ENCODE measurements around the gene TTC6. TPM values are rescaled to one million over a fixed set of nuclear protein-coding genes. Genes with fewer than 3 reads are reported as not detected.
"Not testable (repeated sequence)": the region's sequence is repeated elsewhere in the genome, so short reads cannot be mapped to it uniquely, and the experiment has no call there.

TTC6 gene
- total RNA-seq: not detected

GRCh38 chr14:37594971-37595808, at the start of gene TTC6, which contains the start of gene FOXA1:
Gene TTC6 (plus strand): TSS chr14:37595629. CDS start chr14:37622065, 26,436 bp downstream.
Gene FOXA1 (minus strand): TSS chr14:37595249. CDS start chr14:37594972, 277 bp downstream.
- no peak for DNase-seq
- Mint-ChIP-seq H3K27me3 (peaks cover 86% of the 10 kb centered on the region), H3K4me3 (peak within 1 kb of the TSS; percentile 38), H3K4me1 (peaks cover 13% of the 10 kb centered on the region), H3K27ac (peak within 1 kb of the TSS; percentile 63), H3K9me3 (ENCODE audit: low read depth) (peaks cover 2% of the 10 kb centered on the region), H3K36me3 (peaks cover 10% of the 10 kb centered on the region)
- CTCF ChIA-PET: no interaction called here
- no peak for ATAC-seq

- Mint-ChIP-seq H3K4me3 (no peak overlapping the region), H3K27ac (no peak overlapping the region), H3K27me3 (no peaks in the 10 kb centered on the region), H3K9me3 (ENCODE audit: low read depth) (no peaks in the 10 kb centered on the region), H3K4me1 (no peaks in the 10 kb centered on the region), H3K36me3 (no peaks in the 10 kb centered on the region)
- no peak for DNase-seq
- CTCF ChIA-PET: no interaction called here
- no peak for ATAC-seq
Measured at GRCh38 chr14:37546621-37547447, 48.6 kb upstream of the TTC6 start.

GRCh38 chr14:37550511-37550910, 44.9 kb upstream of the TTC6 start:
- no peaks in the 10 kb centered on the region for H3K27me3 Mint-ChIP-seq
- H3K27ac Mint-ChIP-seq: no peak overlapping the region
- CTCF ChIA-PET: no interaction called here
- DNase-seq (no peak), ATAC-seq (no peak)
- peaks cover 8% of the 10 kb centered on the region for H3K9me3 Mint-ChIP-seq (ENCODE audit: low read depth)
- H3K4me1 Mint-ChIP-seq: no peaks in the 10 kb centered on the region
- H3K36me3 Mint-ChIP-seq: no peaks in the 10 kb centered on the region
- no peak overlapping the region for H3K4me3 Mint-ChIP-seq

- no peak for DNase-seq
- Mint-ChIP-seq H3K9me3 (ENCODE audit: low read depth) (peaks cover 8% of the 10 kb centered on the region), H3K27ac (no peak overlapping the region), H3K4me1 (no peaks in the 10 kb centered on the region), H3K36me3 (no peaks in the 10 kb centered on the region), H3K4me3 (no peak overlapping the region), H3K27me3 (no peaks in the 10 kb centered on the region)
- no peak for ATAC-seq
- CTCF ChIA-PET: no interaction called here
Measured at GRCh38 chr14:37551119-37551518, 44.3 kb upstream of the TTC6 start.

- Mint-ChIP-seq H3K4me3 (no peak overlapping the region), H3K4me1 (no peaks in the 10 kb centered on the region), H3K9me3 (ENCODE audit: low read depth) (peaks cover 12% of the 10 kb centered on the region), H3K27me3 (no peaks in the 10 kb centered on the region), H3K36me3 (peaks cover 2% of the 10 kb centered on the region), H3K27ac (no peak overlapping the region)
- DNase-seq (no peak), ATAC-seq (no peak)
- CTCF ChIA-PET: no interaction called here
Measured at GRCh38 chr14:37553935-37554550, 41.4 kb upstream of the TTC6 start.

GRCh38 chr14:37555596-37555995, 39.8 kb upstream of the TTC6 start:
- H3K36me3 Mint-ChIP-seq, ATAC-seq, H3K27ac Mint-ChIP-seq, DNase-seq, H3K4me3 Mint-ChIP-seq, H3K27me3 Mint-ChIP-seq, H3K4me1 Mint-ChIP-seq, CTCF ChIA-PET: not testable (repeated sequence)
- peaks cover 12% of the 10 kb centered on the region for H3K9me3 Mint-ChIP-seq (ENCODE audit: low read depth)

GRCh38 chr14:37558740-37559139, 36.7 kb upstream of the TTC6 start:
- CTCF ChIA-PET: no interaction called here
- no peak for ATAC-seq
- no peak overlapping the region for H3K4me3 Mint-ChIP-seq
- H3K27me3 Mint-ChIP-seq: no peaks in the 10 kb centered on the region
- peaks cover 6% of the 10 kb centered on the region for H3K9me3 Mint-ChIP-seq (ENCODE audit: low read depth)
- no peaks in the 10 kb centered on the region for H3K4me1 Mint-ChIP-seq
- no peak for DNase-seq
- H3K36me3 Mint-ChIP-seq: peaks cover 2% of the 10 kb centered on the region
- H3K27ac Mint-ChIP-seq: no peak overlapping the region

- no peak overlapping the region for H3K27ac Mint-ChIP-seq
- ATAC-seq: no peak
- H3K36me3 Mint-ChIP-seq: peaks cover 2% of the 10 kb centered on the region
- H3K4me1 Mint-ChIP-seq: no peaks in the 10 kb centered on the region
- no peak overlapping the region for H3K4me3 Mint-ChIP-seq
- no peaks in the 10 kb centered on the region for H3K27me3 Mint-ChIP-seq
- no peak for DNase-seq
- CTCF ChIA-PET: no interaction called here
- peaks cover 3% of the 10 kb centered on the region for H3K9me3 Mint-ChIP-seq (ENCODE audit: low read depth)
Measured at GRCh38 chr14:37559386-37559785, 36.0 kb upstream of the TTC6 start.

- ATAC-seq: no peak
- no peaks in the 10 kb centered on the region for H3K27me3 Mint-ChIP-seq
- H3K27ac Mint-ChIP-seq: no peak overlapping the region
- no peaks in the 10 kb centered on the region for H3K36me3 Mint-ChIP-seq
- CTCF ChIA-PET: no interaction called here
- no peaks in the 10 kb centered on the region for H3K9me3 Mint-ChIP-seq (ENCODE audit: low read depth)
- no peaks in the 10 kb centered on the region for H3K4me1 Mint-ChIP-seq
- DNase-seq: no peak
- H3K4me3 Mint-ChIP-seq: no peak overlapping the region
Measured at GRCh38 chr14:37563189-37563588, 32.2 kb upstream of the TTC6 start.

GRCh38 chr14:37565550-37565949, 29.9 kb upstream of the TTC6 start:
- no peak overlapping the region for H3K27ac Mint-ChIP-seq
- CTCF ChIA-PET: no interaction called here
- no peaks in the 10 kb centered on the region for H3K4me1 Mint-ChIP-seq
- H3K36me3 Mint-ChIP-seq: no peaks in the 10 kb centered on the region
- H3K4me3 Mint-ChIP-seq: no peak overlapping the region
- no peaks in the 10 kb centered on the region for H3K27me3 Mint-ChIP-seq
- DNase-seq: no peak
- no peak for ATAC-seq
- H3K9me3 Mint-ChIP-seq (ENCODE audit: low read depth): no peaks in the 10 kb centered on the region

GRCh38 chr14:37566811-37567371, 28.5 kb upstream of the TTC6 start:
- no peak for DNase-seq
- Mint-ChIP-seq H3K4me1 (no peaks in the 10 kb centered on the region), H3K27ac (no peak overlapping the region), H3K36me3 (no peaks in the 10 kb centered on the region), H3K27me3 (no peaks in the 10 kb centered on the region), H3K4me3 (no peak overlapping the region), H3K9me3 (ENCODE audit: low read depth) (no peaks in the 10 kb centered on the region)
- no peak for ATAC-seq
- CTCF ChIA-PET: no interaction called here

- ATAC-seq: no peak
- Mint-ChIP-seq H3K27ac (no peak overlapping the region), H3K36me3 (no peaks in the 10 kb centered on the region), H3K4me1 (no peaks in the 10 kb centered on the region), H3K9me3 (ENCODE audit: low read depth) (no peaks in the 10 kb centered on the region), H3K27me3 (no peaks in the 10 kb centered on the region), H3K4me3 (no peak overlapping the region)
- CTCF ChIA-PET: no interaction called here
- no peak for DNase-seq
Measured at GRCh38 chr14:37569729-37570128, 25.7 kb upstream of the TTC6 start.

- Mint-ChIP-seq H3K36me3 (no peaks in the 10 kb centered on the region), H3K27me3 (no peaks in the 10 kb centered on the region), H3K4me3 (no peak overlapping the region), H3K4me1 (no peaks in the 10 kb centered on the region), H3K9me3 (ENCODE audit: low read depth) (no peaks in the 10 kb centered on the region), H3K27ac (no peak overlapping the region)
- CTCF ChIA-PET: no interaction called here
- no peak for ATAC-seq
- no peak for DNase-seq
Measured at GRCh38 chr14:37571391-37571790, 24.0 kb upstream of the TTC6 start.
